ENCODE measurements around the gene CCL27. TPM values are rescaled to one million over a fixed set of nuclear protein-coding genes. Genes with fewer than 3 reads are reported as not detected.

The CCL27 gene
- total RNA-seq, 2 donors from 2014 or later = 0.78 to 1.6 TPM

DNA sequence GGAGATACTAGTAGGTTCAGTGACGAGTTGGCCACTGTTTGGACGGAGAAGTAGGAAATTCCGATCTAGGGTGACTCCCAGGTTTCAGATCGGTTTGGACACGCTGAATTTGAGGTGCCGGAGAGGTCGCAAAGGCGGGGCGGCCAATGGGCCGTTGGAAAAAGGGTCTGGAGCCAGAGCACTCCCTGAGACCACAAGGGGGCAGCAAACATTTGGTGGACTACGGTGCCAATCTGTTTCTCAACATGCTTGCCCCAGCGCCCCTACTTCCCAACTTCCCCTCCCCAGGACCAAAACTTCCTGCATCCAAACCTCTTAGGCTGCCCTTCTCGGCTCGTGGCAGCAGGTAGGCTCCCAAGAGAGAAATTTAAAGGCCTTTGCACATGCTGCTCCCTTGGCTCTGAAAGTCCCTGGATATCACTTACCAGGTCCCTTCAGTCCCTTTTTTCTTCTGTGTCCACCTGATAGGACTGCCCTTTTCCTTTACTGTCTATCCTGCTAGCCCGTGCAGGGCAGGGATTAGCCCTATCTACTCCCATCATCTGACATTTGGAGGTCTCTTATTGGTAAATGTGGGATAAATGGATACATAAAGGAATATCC, 49.6 kb downstream of the CCL27 start:
- Mint-ChIP-seq H3K27me3 (no peaks in the 10 kb centered on the region), H3K36me3 (ENCODE audit: low read depth) (peaks cover 26% of the 10 kb centered on the region), H3K4me3 (peak overlapping the region; percentile 93), H3K4me1 (no peaks in the 10 kb centered on the region), H3K9me3 (no peaks in the 10 kb centered on the region), H3K27ac (peak overlapping the region; percentile 95)
- peak; percentile 57 for ATAC-seq (replicated peaks)

Other genes with a start within 250 kb of the CCL27 start
- 10 to 100 TPM; 12.5 to 12.9 TPM for gene FAM219A, start 204.1 kb downstream of the CCL27 start, total RNA-seq
- not detected for gene DNAI1, start 203.9 kb downstream of the CCL27 start, total RNA-seq
- not detected for gene ENHO, start 139.7 kb downstream of the CCL27 start, total RNA-seq
- not detected for gene CNTFR, start 72.9 kb downstream of the CCL27 start, total RNA-seq
- gene RPP25L, start 50.6 kb downstream of the CCL27 start, total RNA-seq = 10 to 100 TPM; 21.3 to 25.8 TPM
- gene DCTN3, start 42.2 kb downstream of the CCL27 start, total RNA-seq = 10 to 100 TPM; 78.4 to 96.4 TPM
- under 1 TPM; 0.17 to 0.42 TPM for gene ARID3C, start 33.6 kb downstream of the CCL27 start, total RNA-seq
- gene SIGMAR1, start 24.9 kb downstream of the CCL27 start, total RNA-seq = 10 to 100 TPM; 42.6 to 75.3 TPM
- 10 to 100 TPM; 48.3 to 66.7 TPM for gene GALT, start 16.0 kb downstream of the CCL27 start, total RNA-seq
- gene IL11RA, start 10.5 kb downstream of the CCL27 start, total RNA-seq = 10 to 100 TPM; 30.4 to 48.9 TPM
- not detected for gene CCL19, start 28.6 kb upstream of the CCL27 start, total RNA-seq
- not detected for gene CCL21, start 47.5 kb upstream of the CCL27 start, total RNA-seq

All from activated T-helper 17 cell treated with anti-CD3 and anti-CD28 coated beads, Interleukin-2, amount 50 U/mL, for 72 hours (primary cell).